ENCODE results near the gene ITGA5.

GRCh38 chr12:54392485-54393206, 26.4 kb downstream of the ITGA5 start:
- TF ChIP-seq CTCF (optimal IDR thresholded peaks at IDR 0.05 in 1 of 3, IDR thresholded peaks at IDR 0.05 in 1 of 3, conservative IDR thresholded peaks at IDR 0.05 in 1 of 3; ENCODE audit: extremely low read depth in 1 of 3, insufficient read depth in 2 of 3, low read length in 3 of 3): no peak
- TF ChIP-seq EZH2 (IDR thresholded peaks at IDR 0.05; ENCODE audit: low read length): no peak
